Measurements from ENCODE around the gene CST7. TPM values are rescaled to one million over a fixed set of nuclear protein-coding genes. Genes with fewer than 3 reads are reported as not detected.

CST7 gene
- total RNA-seq, 2 donors from 2014 or later = not detected

GRCh38 chr20:24916412-24916811 lies 32.7 kb upstream of the CST7 start:
- no peaks in the 10 kb centered on the region for H3K36me3 ChIP-seq (ENCODE audit: control insufficient read depth, insufficient read depth, low read length)
- Mint-ChIP-seq H3K36me3 (ENCODE audit: low read depth) (no peaks in the 10 kb centered on the region), H3K4me3 (no peak overlapping the region), H3K9me3 (peaks cover 7% of the 10 kb centered on the region), H3K27ac (no peak overlapping the region), H3K27me3 (ENCODE audit: insufficient read depth) (peaks cover 10% of the 10 kb centered on the region), H3K4me1 (peaks cover 2% of the 10 kb centered on the region)
- no peak for DNase-seq
- H3K4me1 ChIP-seq (ENCODE audit: control insufficient read depth, insufficient read depth, low read length) = no peaks in the 10 kb centered on the region
- H3K27me3 ChIP-seq (ENCODE audit: control insufficient read depth, insufficient read depth, low read length, poor library complexity, severe bottlenecking) = no peaks in the 10 kb centered on the region
- no peak for TF ChIP-seq CTCF (conservative IDR thresholded peaks at IDR 0.05)
- no peak overlapping the region for H3K27ac ChIP-seq (ENCODE audit: low read depth, low read length)
- no peak overlapping the region for H3K9ac ChIP-seq (ENCODE audit: extremely low read depth, low read length, poor library complexity, severe bottlenecking)
- WGBS, 2 experiments (ENCODE audit: insufficient coverage in 1 of 2, insufficient read length in 1 of 2) = 83 to 100% methylated on average over 1 of the region's 1 CpG
- no peak overlapping the region for H3K4me3 ChIP-seq (ENCODE audit: low read length)
- peaks cover 5% of the 10 kb centered on the region for H3K9me3 ChIP-seq (ENCODE audit: control insufficient read depth, low read length)

- H3K27ac Mint-ChIP-seq = no peak overlapping the region
- H3K4me1 ChIP-seq (ENCODE audit: control insufficient read depth, insufficient read depth, low read length) = no peaks in the 10 kb centered on the region
- H3K36me3 Mint-ChIP-seq (ENCODE audit: low read depth) = no peaks in the 10 kb centered on the region
- no peak for DNase-seq
- no peak overlapping the region for H3K4me3 Mint-ChIP-seq
- H3K9me3 ChIP-seq (ENCODE audit: control insufficient read depth, low read length) = peaks cover 7% of the 10 kb centered on the region
- H3K27me3 Mint-ChIP-seq (ENCODE audit: insufficient read depth) = peaks cover 10% of the 10 kb centered on the region
- H3K9me3 Mint-ChIP-seq = peaks cover 12% of the 10 kb centered on the region
- H3K27me3 ChIP-seq (ENCODE audit: control insufficient read depth, insufficient read depth, low read length, poor library complexity, severe bottlenecking) = no peaks in the 10 kb centered on the region
- WGBS, 2 experiments (ENCODE audit: insufficient coverage in 1 of 2, insufficient read length in 1 of 2) = 76 to 81% methylated on average over 5 to 7 of the region's 7 CpGs
- no peaks in the 10 kb centered on the region for H3K4me1 Mint-ChIP-seq
- no peak for TF ChIP-seq CTCF (conservative IDR thresholded peaks at IDR 0.05)
- H3K9ac ChIP-seq (ENCODE audit: extremely low read depth, low read length, poor library complexity, severe bottlenecking) = no peak overlapping the region
- H3K27ac ChIP-seq (ENCODE audit: low read depth, low read length) = no peak overlapping the region
- H3K36me3 ChIP-seq (ENCODE audit: control insufficient read depth, insufficient read depth, low read length) = no peaks in the 10 kb centered on the region
- no peak overlapping the region for H3K4me3 ChIP-seq (ENCODE audit: low read length)
These were observed 32.0 kb upstream of the CST7 start for GRCh38 chr20:24917056-24917455.

- Histone ChIP-seq H3K9ac (ENCODE audit: extremely low read depth, low read length, poor library complexity, severe bottlenecking) (no peak overlapping the region), H3K4me1 (ENCODE audit: control insufficient read depth, insufficient read depth, low read length) (no peaks in the 10 kb centered on the region), H3K9me3 (ENCODE audit: control insufficient read depth, low read length) (peaks cover 7% of the 10 kb centered on the region), H3K27me3 (ENCODE audit: control insufficient read depth, insufficient read depth, low read length, poor library complexity, severe bottlenecking) (no peaks in the 10 kb centered on the region), H3K36me3 (ENCODE audit: control insufficient read depth, insufficient read depth, low read length) (no peaks in the 10 kb centered on the region), H3K4me3 (ENCODE audit: low read length) (no peak overlapping the region), H3K27ac (ENCODE audit: low read depth, low read length) (no peak overlapping the region)
- Mint-ChIP-seq H3K4me3 (no peak overlapping the region), H3K27ac (no peak overlapping the region), H3K27me3 (ENCODE audit: insufficient read depth) (peaks cover 10% of the 10 kb centered on the region), H3K4me1 (no peaks in the 10 kb centered on the region), H3K36me3 (ENCODE audit: low read depth) (no peaks in the 10 kb centered on the region), H3K9me3 (peaks cover 19% of the 10 kb centered on the region)
- WGBS, 2 experiments (ENCODE audit: insufficient coverage in 1 of 2, insufficient read length in 1 of 2) = 44 to 45% methylated on average over 24 to 34 of the region's 34 CpGs
- peak; percentile 93 for DNase-seq
- peak; percentile 95 for TF ChIP-seq CTCF (conservative IDR thresholded peaks at IDR 0.05)
These were observed 31.1 kb upstream of the CST7 start for GRCh38 chr20:24917797-24918578.
